Activated CD4-positive, alpha-beta T cell treated with anti-CD3 and anti-CD28 coated beads, Interleukin-2, amount 50 U/mL, for 16 hours (primary cell): ENCODE results near the gene DDX25.
A peak's percentile ranks its signal among the peaks of the same experiment; 100 is the strongest.
"Not testable (repeated sequence)": the region's sequence is repeated elsewhere in the genome, so short reads cannot be mapped to it uniquely, and the experiment has no call there.

Experiments
- DNase-seq: peaks from one replicate; pipeline ENCODE4 v3.0.0-alpha.2; 2020

Gene DDX25

DNA sequence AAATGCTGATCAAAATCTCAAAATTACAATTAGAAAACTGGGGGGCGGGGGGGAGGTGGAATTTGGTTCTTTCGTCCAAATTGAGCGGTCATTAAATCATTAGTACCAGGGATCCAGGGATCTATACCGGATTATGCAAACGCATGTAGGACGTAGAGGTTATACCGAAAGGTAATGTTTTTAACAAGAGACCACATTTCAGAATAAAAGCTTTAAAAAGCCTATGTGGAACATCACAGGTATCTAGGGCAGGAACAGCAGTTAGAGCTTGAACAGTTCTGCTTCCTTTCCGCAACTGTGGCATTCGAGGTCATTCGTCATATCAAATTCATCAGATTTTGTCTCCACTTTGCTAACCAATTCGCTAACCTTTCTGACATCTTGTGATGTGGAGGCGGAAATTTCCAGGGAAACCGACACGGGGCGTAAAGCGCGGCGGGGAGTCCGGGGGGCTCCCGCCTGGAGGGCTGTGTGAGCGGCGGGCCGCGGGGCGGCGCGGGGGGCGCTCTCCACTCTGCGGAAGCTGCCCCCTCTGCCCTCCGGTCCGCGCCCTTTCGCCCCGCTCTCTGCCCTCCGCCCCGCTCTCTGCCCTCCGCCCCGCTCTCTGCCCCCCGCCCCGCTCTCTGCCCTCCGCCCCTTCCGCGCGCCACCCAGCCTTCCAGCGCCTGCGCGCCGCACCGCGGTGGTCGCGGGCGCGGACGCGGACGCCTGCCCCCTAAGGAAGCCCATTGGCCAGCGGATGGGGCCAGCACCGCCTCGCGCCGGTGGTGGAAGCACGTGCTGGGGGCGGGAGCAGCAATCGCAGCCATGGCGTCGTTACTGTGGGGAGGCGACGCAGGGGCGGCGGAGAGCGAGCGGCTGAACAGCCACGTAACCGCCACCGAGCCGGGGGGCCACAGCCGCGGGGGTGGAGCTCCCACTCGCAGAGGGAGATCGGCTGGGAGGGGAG lies at the start of gene DDX25:
DDX25 (plus strand) TSS at position 798 of the 949 bp plus-strand sequence; CDS start at position 808, 10 bp downstream.
- DNase-seq, result no peak

DNA sequence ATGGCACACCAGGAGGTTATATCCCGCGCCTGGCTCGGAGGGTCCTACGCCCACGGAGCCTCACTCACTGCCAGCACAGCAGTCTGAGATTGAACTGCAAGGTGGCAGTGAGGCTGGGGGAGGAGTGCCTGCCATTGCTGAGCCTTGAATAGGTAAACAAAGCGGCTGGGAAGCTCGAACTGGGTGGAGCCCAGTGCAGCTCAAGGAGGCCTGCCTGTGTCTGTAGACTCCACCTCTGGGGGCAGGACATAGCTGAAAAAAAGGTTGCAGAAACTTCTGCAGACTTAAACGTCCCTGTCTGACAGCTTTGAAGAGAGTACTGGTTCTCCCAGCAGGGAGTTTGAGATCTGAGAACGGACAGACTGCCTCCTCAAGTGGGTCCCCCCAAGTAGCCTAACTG lies 46.6 kb upstream of the DDX25 start:
- DNase-seq, result not testable (repeated sequence)

DNA sequence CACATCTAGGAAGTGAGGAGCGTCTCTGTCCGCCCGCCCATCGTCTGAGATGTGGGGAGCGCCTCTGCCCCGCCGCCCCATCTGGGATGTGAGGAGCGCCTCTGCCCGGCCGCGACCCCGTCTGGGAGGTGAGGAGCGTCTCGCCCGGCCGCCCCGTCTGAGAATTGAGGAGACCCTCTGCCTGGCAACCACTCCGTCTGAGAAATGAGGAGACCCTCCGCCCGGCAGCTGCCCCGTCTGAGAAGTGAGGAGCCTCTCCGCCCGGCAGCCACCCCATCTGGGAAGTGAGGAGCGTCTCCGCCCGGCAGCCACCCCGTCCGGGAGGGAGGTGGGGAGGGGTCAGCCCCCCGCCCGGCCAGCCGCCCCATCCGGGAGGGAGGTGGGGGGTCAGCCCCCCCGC lies 41.5 kb upstream of the DDX25 start:
- not testable (repeated sequence) for DNase-seq

DNA sequence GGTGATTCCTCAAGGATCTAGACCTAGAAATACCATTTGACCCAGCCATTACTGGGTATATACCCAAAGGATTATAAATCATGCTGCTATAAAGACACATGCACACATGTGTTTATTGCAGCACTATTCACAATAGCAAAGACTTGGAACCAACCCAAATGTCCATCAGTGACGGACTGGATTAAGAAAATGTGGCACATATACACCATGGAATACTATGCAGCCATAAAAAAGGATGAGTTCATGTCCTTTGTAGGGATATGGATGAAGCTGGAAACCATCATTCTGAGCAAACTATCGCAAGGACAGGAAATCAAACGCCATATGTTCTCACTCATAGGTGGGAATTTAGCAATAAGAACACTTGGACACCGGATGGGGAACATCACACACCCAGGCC lies 39.0 kb upstream of the DDX25 start:
- not testable (repeated sequence) for DNase-seq

DNA sequence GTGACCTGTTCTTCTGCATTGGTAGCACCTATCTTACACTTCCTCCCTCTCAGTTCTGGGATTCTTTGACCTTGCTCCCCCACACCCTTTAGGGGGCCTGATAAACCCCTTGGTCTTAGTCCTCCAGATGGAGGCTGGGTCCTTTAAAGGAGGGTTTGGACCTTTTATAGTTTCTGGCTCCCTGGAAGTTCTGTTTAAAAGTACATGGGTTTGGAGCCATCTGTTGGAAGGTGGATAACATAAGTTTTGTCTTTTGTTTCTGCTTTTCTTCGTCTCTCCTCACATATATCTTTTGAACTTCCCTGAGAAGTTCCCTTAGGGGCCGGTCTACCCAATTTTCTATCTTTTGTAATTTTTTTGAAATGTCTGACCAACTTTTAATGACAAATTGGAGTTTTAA lies 34.8 kb upstream of the DDX25 start:
- DNase-seq, result no peak

DNA sequence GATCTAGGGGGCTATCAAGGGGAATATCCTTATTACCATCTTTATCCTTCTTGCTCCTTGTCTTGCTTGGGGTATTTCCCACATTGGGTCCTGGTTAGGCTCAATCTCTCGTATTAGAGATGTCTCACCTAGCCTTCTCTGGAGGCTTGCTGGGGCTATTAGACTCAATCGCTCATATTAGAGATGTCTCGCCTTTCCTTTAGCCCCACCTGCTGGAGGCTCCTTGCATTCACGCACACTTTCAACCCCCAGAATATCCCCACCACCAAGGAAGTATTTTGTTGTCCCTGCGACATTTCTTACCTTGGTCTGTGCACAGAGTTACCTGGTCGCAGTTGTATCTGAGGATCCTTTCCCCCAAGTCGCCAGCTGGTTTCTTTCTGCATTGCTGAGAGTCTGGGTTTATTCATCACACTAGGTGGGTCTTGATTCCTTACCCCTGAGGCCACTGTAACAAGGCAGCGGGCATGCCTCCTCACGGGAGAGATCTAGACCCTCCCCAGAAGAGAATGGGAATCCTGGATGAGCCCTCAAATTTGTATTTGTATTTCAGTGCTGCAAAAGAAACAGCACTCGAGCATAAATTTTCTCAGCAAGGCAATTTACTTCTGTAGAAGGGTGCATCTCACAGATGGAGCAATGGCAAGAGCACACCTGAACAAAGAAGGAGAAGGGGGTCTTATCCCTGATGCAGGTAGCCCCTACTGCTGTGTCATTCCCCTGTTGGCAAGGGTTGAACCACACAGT lies 32.7 kb upstream of the DDX25 start:
- peak; percentile 18 for DNase-seq

DNA sequence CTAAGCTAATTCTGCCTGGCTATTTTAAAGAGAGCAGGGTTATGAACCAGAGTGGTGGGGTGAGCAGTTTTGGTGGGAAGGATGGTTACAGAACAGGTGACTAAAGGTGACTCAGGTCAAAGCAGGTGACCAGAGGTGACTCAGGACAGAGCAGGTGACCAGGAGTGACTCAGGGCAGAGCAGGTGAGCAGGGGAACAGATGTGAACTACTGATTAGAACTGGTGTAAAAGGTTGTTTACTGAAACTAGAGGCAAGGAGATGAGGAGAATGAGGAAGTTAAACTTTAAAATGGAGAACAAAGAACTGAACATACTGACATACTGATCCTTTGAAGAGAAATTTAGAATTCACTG lies 32.2 kb upstream of the DDX25 start:
- no peak for DNase-seq

DNA sequence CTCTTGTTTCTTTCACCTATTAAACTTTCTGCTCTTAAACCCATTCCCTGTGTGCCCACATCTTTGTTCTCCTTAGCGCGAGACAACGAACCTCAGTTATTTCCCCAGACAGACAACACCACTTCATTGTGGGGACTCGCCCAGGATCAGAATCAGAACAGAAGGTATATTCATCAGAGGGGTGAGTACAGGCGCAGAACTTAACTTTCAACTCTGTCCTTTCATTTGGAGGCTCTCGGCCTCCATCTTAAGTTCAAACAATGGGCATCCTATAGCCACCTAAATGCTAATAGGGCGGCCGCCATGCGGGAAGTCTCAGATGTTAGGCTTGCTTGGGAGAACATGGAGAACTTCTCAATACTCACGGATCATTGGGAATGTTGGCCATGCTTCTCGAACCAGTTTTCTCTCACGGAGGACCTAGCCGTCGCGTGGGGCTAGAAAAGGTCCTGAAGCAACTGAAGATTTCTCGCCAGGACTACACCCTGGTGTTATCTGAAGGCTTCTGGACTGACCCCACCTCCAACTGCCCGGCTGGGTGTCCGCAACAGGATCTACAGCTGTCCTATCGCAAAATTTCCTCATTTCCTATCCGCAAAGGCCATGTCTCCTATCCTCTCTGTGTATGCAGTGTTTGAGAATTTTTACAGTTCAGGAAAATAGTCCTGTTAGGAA lies 30.3 kb upstream of the DDX25 start:
- no peak for DNase-seq

DNA sequence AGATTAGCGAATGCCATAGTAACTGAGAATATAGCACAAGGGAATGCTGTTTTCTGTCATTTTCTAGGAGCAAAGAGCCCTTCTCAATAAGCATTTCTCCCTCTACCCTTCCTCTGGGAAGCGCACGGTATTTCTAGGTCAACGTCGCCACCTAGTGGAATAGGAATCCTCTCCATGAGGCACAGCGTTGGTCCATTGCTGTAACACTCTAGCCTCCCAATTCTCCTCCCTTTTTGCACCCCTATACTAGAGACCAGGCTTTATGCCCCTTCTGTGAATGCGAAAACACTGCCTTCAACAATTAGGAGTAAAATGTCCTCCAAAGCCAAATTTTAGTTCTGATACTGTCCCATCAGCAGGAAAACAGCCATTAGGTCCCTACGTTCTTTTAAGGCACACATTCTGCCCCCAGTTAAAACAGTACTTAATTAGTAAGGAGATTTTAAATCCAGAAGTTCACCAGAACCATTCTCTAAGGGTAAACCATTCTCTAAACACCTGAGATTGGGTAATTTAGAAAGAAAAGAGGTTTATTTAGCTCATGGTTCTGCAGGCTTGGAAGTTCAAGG lies 29.7 kb upstream of the DDX25 start:
- DNase-seq, result peak; percentile 48

DNA sequence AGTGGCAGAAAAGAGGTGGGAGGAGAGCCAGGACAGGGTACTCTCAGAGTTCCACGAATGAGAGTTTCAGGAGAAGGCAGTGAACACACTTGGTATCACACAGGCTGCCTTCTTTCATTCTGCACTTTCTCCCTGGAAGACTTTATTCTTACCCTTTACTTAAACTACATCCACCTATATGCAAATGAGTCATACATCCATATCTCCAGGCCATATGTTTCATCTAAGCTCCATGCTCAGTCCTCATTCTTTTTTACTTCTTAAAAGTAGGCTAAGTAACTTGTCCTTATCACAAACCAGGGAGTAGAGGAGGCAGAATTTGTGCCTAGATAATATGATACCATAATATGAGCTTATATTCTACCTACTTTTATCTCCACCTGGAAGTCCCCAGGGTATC lies 23.0 kb upstream of the DDX25 start:
- no peak for DNase-seq

DNA sequence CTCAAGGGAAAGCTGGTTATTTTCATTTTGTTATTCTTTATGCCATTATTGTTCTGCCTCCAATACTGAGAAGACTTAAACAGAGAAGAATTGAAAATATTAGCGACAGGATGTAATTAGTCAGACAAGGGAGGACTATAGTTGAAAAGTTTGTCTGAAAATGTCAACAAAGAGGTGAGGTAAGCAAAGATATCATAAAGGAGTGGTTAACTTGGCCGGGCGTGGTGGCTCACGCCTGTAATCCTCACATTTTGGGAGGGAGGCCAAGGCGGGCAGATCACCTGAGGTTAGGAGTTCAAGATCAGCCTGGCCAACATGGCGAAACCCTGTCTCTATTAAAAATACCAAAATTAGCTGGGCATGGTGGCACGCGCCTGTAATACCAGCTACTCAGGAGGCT lies 20.9 kb upstream of the DDX25 start:
- DNase-seq, result no peak

DNA sequence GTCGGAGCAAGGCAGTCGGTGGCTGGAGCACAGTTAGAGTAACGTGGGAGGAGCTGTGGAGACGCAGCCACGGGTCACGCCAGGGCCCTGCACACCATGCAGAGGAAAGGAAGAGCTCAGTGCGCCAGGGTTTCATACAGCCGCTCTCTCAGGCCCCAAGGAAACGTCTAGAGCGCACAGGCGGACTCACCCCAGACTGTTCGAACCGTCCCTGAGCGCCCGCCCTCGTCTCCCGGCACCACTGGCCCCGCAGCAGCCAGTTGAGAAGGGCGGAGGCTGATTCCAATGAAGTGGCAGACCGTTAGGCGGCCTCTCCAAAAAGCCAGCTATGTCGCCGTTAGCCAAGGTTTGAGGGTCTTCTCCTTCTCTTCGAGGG lies 17.3 kb upstream of the DDX25 start:
- peak; percentile 55 for DNase-seq

DNA sequence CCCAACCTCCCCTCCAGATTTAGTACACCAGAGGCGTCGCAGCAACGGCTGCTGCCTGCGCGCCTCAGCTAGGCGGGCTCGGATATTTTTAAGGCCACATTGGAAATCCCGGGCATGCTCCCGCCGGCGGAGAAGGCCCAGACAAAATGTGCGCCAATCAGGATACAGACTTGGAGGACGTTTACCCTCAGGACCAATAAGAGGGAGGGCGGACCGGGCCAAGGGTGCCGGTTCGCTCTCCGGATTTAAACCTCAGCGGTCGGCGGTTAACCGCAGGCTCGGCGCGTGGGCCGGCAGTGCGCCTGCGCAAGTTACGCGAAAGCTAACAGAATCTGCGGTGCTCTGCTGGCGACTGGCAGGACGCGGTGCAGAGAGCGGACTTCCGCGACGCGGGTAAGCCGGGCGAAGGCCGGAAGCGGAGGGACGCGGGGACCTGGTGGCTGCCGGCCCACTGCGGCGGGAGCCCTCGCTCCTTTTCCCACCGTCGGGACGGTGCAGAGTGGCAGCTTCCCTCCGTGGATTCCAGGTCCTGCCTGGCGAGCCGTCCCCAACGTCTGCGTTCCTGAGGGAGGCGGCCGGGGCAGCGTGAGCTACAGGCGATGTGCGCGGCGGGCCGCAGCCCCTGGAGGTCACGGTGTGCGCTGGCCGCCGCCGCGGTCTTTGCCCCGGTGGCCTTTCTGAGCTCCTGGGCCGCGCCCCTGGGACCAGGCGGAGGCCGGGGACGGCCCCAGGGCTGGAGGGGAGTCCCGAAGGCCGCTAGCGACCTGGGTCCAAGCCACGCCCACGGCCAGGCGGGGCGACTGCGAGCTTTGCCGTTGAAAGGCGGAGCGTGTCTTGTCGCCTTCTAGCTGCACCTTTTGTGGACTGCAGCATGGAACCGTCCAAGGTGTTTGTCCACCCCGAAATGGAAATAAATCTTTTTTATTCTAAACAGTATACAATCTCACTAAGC lies 16.7 kb upstream of the DDX25 start, which contains the start of gene HYLS1:
HYLS1 (plus strand) TSS at position 296 of the 952 bp plus-strand sequence. CDS start 11,701 bp downstream, outside the sequence.
- peak; percentile 98 for DNase-seq

DNA sequence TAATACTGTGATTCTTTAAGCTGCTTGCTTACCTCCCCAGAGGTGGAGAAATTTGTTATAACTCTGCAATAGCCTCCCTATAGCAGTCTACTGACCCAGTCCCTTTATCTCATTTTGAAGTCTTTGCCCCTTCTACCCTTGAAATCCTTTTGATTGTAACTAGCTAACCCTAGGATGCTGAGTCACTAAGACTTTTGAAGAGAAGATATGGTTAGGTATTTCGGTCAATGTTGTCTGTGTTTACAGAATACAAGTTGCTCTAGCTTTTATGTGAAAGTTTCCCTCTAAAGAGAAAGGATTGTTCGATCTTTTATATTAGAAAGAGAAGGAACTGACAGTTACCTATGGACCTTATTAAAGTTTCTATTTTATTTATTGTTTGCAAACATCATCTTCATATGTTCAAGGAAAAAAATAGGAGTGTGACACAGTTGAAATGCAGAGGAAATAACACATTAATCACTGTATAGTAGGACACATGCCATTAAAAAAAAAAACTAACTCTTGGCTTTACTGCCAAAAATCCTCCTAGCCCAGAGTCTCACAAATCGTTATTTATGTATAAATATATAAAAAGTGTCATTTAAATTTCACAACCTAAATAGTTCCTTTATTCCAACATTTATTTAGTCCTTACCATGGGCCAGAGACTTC lies 13.7 kb upstream of the DDX25 start:
- no peak for DNase-seq

DNA sequence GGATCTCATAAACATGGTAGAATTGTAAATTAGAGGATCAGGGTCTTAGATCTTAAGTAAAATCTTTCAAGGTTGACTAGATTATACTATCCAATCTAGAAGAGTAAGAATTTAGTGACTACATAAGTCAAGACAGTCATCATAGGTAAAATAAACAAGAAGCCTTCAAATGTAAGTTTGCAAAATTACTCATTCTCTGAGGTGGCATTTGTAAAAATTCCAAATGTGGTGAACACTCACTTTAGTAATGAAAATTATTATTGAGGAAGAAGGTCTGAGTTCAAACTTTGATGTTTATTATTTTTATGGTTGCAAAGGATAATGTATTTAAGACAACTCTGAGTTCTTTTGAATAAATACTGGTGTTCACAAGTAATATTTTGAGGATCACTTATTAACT lies 12.2 kb upstream of the DDX25 start:
- no peak for DNase-seq

DNA sequence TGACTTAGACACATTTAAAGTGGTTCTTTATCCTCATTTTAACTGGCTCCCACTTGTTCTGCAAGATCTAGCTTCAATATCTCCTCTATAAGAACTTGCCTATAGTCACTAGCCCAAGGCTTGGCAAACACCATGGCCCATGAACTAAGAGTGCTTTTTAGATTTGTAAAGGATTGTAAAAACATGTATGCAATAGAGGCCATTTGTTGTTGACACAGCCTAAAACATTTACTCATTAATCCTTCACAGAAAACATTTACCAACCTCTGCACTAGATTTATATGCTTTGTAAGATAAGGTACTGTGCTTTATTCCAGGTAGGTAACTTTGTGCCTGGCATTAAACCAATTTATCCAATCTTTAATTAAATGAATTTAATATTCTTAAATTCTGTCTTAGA lies 11.3 kb upstream of the DDX25 start:
- no peak for DNase-seq

DNA sequence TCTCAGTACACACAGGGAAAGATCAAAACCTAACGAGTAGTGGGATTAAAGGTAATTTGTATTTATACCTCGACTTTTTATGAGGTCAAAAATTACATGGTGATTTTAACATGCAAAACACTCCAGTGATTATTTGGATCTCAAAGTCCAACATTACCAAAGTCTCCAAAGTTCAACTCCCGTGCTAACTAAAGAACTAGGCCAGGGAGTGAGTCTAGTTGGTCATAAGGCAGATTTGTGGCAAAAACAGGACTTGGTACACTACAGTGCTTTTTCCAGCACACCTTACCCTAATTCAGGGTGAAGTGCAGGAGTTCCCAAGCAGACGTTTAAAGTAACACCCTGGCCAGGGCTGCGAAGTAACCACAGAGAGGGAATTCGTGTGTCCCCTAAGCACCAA lies 2.4 kb upstream of the DDX25 start:
- DNase-seq, result no peak

DNA sequence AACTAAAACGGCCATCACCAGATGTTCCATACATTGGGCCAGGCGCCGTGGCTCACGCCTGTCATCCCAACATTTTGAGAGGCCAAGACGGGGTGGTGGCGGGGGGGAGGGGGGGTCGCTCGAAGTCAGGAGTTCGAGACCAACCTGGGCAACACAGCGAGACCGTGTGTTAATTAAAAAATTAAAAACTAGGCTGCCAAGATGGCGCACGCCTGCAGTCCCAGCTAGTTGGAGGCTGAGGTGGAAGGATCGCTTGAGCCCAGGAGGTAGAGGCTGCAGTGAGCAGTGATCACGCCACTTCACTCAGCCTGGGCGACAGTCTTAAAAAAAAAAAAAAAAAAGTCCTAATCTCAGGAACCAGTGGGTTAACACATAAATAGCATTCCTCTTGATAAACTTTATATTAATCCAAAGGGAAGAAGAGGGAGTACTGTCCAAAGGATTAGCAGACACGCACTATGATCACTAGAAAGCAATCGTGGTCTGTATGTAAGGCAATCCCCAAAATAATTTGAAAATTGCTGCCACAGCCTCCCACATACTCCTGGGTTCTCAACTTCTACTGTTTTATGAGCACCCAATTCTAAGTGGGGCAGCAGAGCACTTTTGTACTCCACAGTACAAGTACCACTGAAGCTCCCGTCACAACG lies 1.9 kb upstream of the DDX25 start:
- no peak for DNase-seq

DNA sequence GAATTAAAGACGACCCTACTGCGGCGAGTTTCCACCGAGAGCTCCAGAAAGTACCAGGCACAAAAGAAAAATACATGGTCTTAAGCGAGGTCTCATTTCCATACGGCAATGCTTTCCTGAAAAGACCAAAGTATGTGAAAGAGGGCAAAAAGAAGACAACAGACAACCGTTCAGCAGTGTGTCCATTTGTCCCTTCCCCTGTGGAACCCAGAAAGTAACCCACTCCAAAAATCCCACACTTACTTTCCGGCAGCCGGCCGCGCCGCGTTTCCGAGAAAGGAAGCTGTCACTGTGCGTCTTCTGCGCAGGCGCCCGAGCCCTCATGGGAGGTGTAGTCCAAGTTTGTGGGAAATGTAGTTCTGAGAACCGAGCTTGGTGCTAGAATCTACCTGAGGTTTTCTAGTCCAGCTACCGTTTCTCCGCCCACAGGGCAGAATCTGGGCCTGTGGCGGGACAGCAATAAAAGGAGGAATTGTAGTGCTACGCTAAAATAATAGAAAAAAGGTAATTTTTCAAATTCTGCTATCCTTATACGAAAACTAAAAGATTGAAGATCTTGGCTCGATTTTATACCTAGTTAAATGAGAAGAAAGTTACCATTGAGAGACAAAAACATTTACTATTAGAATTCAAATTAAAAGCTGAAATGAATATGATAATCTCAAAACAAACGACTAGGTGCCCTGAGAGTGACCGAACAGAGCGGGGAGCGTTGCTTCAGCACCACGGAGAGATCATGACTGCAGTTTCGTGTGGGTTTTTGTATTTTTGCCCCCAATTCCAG lies 1.2 kb upstream of the DDX25 start, which contains the start of gene PUS3:
PUS3 (minus strand) TSS at position 280 of the 784 bp plus-strand sequence. CDS start 6,922 bp downstream, outside the sequence.
- peak; percentile 93 for DNase-seq

DNA sequence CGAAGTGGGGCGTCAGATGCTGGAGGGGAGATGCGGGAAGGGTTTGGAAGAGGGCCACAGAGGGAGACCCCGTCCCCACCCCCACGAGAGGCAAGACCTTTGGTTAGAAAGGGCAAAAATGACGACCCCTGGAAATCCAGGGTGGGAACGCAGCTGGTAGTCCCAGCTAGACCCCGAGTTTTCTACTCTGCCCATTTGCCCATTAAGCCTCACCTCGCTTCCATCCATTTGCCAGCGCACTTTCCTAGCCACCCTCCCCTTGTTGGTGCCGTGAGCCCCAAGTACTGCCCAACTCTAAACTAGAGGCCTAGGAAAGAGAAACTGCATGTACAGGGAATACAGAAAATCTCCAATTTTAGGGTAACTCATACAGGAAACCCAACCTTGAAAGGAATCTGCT lies 370 bp downstream of the DDX25 start:
- no peak for DNase-seq
